Hypothalamus (tissue), 51 donors: ENCODE data around the gene CD300H.
A peak's percentile ranks its signal among the peaks of the same experiment; 100 is the strongest.
"Not testable (repeated sequence)": the region's sequence is repeated elsewhere in the genome, so short reads cannot be mapped to it uniquely, and the experiment has no call there.

Experiments used
- DNase-seq, 51 donors: peaks; one replicate each; lab custom pipeline; 2025; lab: John Stamatoyannopoulos, UW

Gene CD300H

GRCh38 chr17:74591503-74591902, 24.2 kb upstream of the CD300H start:
- no peak for DNase-seq

- DNase-seq: no peak
These were observed 18.4 kb upstream of the CD300H start for GRCh38 chr17:74585711-74586110.

GRCh38 chr17:74584292-74585060, 17.2 kb upstream of the CD300H start:
- DNase-seq: no peak

GRCh38 chr17:74582633-74583032, 15.3 kb upstream of the CD300H start:
- no peak for DNase-seq

- DNase-seq: no peak
These were observed 12.6 kb upstream of the CD300H start for GRCh38 chr17:74579900-74580299.

GRCh38 chr17:74578979-74579378, 11.7 kb upstream of the CD300H start:
- no peak for DNase-seq

- DNase-seq: no peak
These were observed 7.3 kb upstream of the CD300H start for GRCh38 chr17:74574489-74575142.

GRCh38 chr17:74573635-74574034, 6.3 kb upstream of the CD300H start:
- DNase-seq: not testable (repeated sequence)

GRCh38 chr17:74573169-74573568, 5.9 kb upstream of the CD300H start:
- no peak for DNase-seq

- no peak for DNase-seq
These were observed 4.4 kb upstream of the CD300H start for GRCh38 chr17:74571621-74572270.

GRCh38 chr17:74569020-74570003, 2.0 kb upstream of the CD300H start:
- peak in 8 of 51 donors; percentile 8 to 59 (median 18) for DNase-seq

- DNase-seq: no peak
These were observed 981 bp upstream of the CD300H start for GRCh38 chr17:74568106-74568873.

- peak in 4 of 51 donors; percentile 5 to 17 (median 7) for DNase-seq
These were observed 1.1 kb downstream of the CD300H start for GRCh38 chr17:74566132-74566753.

- DNase-seq: no peak
These were observed 2.2 kb downstream of the CD300H start for GRCh38 chr17:74565126-74565525.

- DNase-seq: no peak
These were observed 4.0 kb downstream of the CD300H start for GRCh38 chr17:74563358-74563757.

- no peak for DNase-seq
These were observed 5.7 kb downstream of the CD300H start for GRCh38 chr17:74561586-74561985.

- DNase-seq: no peak
These were observed 8.3 kb downstream of the CD300H start for GRCh38 chr17:74558882-74559519.

- not testable (repeated sequence) for DNase-seq
These were observed 8.9 kb downstream of the CD300H start for GRCh38 chr17:74558402-74558801.
